ENCODE results near the gene UTS2R.

DNA sequence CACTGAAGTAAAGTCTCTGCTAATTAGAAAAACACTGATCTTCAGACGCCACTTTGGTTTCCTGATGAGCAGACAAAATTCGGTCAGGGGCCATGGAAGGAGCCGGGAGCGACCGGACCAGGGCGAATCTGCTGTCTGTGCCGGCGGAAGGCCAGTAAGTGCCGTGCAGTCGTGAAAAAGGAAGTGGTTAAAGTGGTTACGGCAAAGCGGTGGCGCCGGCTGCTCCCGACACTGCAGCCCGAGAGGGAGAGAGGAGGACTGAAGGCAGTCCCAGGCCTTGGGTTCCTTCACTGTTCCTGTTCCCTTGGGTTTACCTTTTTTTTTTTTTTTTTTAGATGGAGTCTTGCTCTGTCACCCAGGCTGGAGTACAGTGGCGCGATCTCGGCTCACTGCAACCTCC, 29.3 kb downstream of the UTS2R start:
- no peak for TF ChIP-seq POLR2A (IDR thresholded peaks at IDR 0.05)
- TF ChIP-seq, protein P1, sequence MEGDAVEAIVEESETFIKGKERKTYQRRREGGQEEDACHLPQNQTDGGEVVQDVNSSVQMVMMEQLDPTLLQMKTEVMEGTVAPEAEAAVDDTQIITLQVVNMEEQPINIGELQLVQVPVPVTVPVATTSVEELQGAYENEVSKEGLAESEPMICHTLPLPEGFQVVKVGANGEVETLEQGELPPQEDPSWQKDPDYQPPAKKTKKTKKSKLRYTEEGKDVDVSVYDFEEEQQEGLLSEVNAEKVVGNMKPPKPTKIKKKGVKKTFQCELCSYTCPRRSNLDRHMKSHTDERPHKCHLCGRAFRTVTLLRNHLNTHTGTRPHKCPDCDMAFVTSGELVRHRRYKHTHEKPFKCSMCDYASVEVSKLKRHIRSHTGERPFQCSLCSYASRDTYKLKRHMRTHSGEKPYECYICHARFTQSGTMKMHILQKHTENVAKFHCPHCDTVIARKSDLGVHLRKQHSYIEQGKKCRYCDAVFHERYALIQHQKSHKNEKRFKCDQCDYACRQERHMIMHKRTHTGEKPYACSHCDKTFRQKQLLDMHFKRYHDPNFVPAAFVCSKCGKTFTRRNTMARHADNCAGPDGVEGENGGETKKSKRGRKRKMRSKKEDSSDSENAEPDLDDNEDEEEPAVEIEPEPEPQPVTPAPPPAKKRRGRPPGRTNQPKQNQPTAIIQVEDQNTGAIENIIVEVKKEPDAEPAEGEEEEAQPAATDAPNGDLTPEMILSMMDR (IDR thresholded peaks at IDR 0.05 in 4 of 5, conservative IDR thresholded peaks at IDR 0.05 in 1 of 5): no peak
